HG03575 (cell line): ENCODE data around the gene RRM1.

Experiments used
- ATAC-seq: cut with Tn5 transposase; IDR thresholded peaks from one replicate; pipeline ENCODE4 v1.9.1; 2021; ENCODE audit not compliant: unreplicated experiment, insufficient number of reproducible peaks, low FRiP score; ENCODE audit errors: extremely low read depth

Gene RRM1

GRCh38 chr11:4072668-4073285 lies 21.8 kb upstream of the RRM1 start:
- no peak for ATAC-seq

- no peak for ATAC-seq
These were observed 20.3 kb upstream of the RRM1 start for GRCh38 chr11:4074266-4074665.

GRCh38 chr11:4076774-4077173 lies 17.8 kb upstream of the RRM1 start:
- no peak for ATAC-seq

- ATAC-seq: no peak
These were observed 11.4 kb upstream of the RRM1 start for GRCh38 chr11:4083198-4083597.

- ATAC-seq: no peak
These were observed 10.0 kb upstream of the RRM1 start for GRCh38 chr11:4084406-4085125.

DNA sequence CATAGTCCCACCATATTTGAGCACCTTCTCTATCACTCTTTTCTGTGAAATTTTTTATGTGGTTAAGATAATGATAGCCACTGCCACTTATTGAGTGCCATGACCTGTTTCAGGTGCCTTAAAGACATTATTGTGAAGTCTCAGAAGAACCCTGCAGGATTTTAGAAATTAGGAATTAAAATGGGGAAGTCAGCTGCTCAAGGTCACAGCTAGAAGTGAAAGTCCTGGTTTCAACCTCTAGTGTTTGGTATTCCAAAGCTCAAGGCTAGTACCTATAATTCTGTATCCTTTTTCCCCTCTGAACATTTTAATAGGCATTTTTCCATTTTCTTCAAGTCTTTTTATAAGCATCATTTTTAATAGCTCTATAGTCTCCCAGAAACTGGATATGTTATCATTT lies 9.0 kb upstream of the RRM1 start:
- no peak for ATAC-seq

- no peak for ATAC-seq
These were observed 7.8 kb upstream of the RRM1 start for GRCh38 chr11:4086575-4087353.

GRCh38 chr11:4087551-4087950 lies 7.0 kb upstream of the RRM1 start:
- no peak for ATAC-seq

DNA sequence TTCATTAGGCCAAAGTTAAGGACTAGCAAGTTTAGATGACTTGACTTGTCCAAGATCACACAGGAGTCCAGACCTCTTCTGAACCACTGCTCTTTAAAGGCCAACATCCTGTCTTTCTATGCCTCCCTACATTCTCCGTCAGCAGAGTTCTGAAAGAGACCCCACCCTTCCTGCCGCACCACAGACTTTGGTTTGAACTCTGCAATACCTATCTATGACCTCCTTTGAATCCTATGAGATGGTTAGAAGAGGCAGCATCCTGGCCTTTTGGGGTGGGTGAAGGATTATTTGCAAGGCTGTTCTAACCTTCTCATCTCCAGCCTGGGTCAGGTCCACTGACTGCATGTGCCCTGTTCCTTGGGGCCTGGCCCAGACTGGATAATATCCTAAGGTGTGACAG lies 4.3 kb upstream of the RRM1 start:
- ATAC-seq: no peak

GRCh38 chr11:4092026-4092425 lies 2.6 kb upstream of the RRM1 start:
- ATAC-seq: no peak

DNA sequence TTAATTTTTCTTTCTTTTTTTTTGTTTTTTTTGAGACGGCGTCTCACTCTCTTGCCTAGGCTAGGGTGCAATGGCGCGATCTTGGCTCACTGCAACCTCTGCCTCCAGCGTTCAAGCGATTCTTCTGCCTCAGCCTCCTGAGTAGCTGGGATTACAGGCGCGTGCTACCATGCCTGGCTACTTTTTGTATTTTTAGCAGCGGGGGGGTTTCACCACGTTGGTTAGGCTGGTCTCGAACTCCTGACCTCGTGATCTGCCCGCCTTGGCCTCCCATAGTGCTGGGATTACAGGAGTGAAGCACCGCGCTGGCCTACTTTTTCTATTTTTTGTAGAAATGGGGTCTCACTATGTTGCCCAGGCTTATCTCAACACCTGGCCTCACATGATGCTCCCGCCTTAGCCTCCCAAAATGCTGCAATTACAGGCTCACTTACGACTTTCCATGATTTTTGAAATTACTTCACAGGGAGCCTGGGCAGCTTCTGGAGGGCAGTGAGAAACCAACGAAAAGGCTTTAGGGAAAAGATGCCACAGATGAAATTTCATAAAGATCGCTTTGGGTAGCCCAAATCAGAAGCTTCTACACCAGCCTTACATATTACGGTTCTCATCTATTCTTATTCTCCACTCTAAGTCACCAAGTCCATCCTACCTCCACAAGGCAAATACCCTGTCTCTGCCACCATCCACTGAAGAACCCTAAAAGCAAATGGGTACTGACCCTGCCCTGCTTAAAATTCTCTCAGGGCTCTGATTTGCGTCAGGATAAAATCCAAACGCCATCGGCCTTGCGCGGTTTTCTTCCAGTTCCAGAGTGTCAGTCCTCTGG lies 866 bp upstream of the RRM1 start:
- no peak for ATAC-seq

DNA sequence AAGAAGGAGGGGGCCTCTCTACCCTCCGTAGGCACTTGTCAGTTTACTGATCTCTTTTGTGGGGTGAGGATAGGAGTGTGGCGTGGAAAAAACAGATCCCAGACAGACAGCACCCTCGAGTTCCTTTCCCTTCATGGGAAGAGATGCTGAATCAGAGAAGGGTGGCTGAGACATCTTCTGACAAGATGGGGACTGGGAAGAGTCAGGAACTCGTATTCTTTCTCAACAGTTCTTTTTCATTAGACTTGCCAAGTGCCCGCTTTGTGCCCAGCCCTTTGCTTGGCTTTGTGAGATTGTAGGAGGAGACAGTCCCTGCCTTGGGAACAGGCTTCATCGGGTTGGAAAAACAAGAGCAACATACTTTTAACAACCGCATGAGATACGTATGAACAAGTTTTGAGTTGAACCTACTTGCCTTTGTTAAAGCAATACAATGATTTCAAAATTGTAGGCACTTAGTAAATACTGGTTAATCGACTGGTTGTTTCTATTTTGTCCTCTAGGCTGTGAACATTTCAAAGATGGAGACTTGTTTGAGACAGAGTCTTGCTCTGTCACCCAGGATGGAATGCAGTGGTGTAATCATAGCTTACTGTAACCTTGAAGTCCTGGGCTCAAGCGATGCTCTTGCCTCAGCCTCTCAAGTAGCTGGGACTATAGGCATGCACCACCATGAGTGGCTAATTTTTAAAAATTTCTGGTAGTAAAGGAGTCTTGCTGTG lies 1.1 kb downstream of the RRM1 start:
- ATAC-seq: no peak

DNA sequence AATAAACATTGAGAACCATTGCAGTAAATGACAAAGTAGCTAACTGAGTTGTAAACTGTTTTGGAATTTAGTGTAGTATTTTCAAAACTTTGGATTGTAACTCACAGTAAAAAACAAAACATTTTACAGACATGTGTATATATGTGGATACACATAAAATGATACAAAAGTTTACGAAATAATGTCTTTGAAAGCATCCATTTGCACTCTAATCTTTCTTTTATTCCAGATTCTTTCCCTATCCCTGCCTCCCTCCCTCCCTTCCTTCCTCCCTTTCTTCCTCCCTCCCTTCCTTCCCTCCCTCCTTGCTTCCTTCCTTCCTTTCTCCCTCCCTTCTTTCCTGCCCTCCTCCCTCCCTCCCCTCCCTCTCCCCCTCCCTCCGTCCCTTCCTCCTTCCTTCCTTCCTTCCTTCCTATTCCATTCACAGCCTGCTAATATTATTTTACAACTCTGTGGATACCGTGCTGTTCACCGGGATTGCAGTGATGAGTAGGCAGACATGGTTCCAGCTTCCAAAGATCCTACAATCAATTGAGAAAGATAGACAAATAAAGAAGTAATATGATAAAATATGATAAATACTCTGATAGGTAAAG lies 3.5 kb downstream of the RRM1 start:
- ATAC-seq: no peak

- no peak for ATAC-seq
These were observed 8.1 kb downstream of the RRM1 start for GRCh38 chr11:4102711-4103110.

DNA sequence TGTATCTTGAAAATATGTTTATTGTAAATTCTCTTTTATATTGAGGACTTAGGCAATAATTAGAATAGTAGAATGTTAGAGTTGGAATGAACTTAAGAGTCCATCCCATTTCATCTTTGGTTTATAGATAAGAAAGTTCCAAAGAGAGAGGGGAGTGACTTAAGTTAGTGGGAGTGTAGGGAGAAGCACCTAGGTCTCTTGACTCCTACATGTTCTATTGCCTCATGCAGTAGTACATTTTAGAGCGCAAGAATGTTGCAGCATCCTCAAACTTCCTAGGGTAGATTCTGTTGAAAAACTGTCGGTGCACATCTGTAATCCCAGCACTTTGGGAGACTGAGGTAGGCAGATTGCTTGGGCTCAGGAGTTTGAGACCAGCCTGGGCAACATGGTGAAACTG lies 8.7 kb downstream of the RRM1 start:
- ATAC-seq: no peak

DNA sequence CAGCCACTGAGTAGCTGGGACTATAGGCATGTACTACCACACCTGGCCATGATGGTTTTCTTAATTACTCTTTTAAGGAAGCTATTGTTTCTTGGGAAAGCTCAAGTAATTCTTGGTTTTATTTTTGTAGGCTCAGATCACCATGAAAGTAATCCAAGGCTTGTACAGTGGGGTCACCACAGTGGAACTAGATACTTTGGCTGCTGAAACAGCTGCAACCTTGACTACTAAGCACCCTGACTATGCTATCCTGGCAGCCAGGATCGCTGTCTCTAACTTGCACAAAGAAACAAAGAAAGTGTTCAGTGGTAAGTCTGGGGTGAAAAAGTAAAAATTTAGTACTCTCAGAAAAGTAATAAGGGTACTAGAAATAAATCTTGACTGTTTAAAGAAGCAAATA lies 11.3 kb downstream of the RRM1 start:
- no peak for ATAC-seq

DNA sequence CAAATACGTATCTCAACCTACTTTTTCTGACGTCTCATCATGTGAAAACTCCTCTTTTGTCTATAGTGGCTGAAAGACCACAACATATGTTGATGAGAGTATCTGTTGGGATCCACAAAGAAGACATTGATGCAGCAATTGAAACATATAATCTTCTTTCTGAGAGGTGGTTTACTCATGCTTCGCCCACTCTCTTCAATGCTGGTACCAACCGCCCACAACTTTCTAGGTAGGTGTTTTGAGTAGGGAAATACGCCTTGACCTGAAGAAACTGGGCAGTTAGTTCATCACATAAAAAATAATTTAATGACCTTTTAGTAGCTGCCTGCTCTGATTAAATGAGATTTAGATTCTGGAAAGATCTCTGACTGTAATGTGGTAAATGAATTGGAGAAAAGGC lies 17.2 kb downstream of the RRM1 start:
- ATAC-seq: no peak

- ATAC-seq: no peak
These were observed 20.5 kb downstream of the RRM1 start for GRCh38 chr11:4115128-4115527.
